Hindlimb muscle (tissue), 1 donor: ENCODE results near the gene MKI67. TPM values are rescaled to one million over a fixed set of nuclear protein-coding genes. Genes with fewer than 3 reads are reported as not detected.

Source experiments
- DNase-seq: peaks from one replicate; pipeline ENCODE4 v3.0.0-alpha.2; 2013
- polyA plus RNA-seq: library from polyadenylated mRNA; unstranded; fragments of 120-200 nt; gene quantifications from one replicate; pipeline ENCODE4 v1.2.1, GENCODE V29; 2013; ENCODE audit not compliant: insufficient read length

MKI67 gene
- polyA plus RNA-seq, 1 donor, result 31.9 TPM

- no peak for DNase-seq
Observed at GRCh38 chr10:128080641-128081040, 45.6 kb downstream of the MKI67 start.

- no peak for DNase-seq
Observed at GRCh38 chr10:128080231-128080630, 46.0 kb downstream of the MKI67 start.

DNA sequence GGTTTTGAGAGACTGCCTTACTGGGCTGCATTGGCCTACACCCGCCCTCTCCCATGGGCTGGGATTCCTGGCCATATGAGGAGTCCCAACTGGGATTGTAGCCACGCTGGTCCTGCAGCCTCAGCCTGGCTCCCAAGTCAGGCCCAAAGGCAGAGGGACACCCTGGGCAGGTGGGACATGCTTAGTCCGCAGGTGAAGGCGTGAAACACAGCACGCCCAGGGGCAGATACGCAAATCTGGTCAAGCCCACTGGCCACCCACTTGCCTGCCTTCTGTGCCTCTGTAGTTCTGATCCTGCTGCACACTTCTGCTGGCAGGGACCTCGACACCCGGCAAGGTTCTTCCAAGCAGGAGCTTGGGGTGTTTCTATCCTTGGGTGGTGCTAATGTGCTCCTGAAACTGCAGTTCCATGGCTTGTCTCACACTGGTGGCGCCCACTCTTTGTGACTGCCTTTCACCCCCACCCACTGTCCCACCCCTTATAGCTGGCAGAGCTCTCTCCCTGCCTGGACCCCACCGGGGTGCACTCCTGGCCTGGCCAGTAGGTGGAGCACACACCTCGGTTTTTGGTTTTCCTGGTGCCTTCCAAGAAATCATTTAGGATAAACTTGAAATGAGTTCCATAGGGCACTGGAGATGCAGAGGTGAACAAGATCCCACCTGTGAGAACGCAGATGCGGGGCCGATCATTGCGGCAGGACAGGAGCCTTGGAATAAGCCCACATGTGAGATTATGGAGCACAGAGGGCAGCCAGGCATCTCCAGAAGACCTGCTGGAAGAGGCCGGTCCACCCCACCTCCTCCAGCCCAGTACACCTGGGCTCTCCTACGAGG, 47.9 kb downstream of the MKI67 start:
- no peak for DNase-seq

DNA sequence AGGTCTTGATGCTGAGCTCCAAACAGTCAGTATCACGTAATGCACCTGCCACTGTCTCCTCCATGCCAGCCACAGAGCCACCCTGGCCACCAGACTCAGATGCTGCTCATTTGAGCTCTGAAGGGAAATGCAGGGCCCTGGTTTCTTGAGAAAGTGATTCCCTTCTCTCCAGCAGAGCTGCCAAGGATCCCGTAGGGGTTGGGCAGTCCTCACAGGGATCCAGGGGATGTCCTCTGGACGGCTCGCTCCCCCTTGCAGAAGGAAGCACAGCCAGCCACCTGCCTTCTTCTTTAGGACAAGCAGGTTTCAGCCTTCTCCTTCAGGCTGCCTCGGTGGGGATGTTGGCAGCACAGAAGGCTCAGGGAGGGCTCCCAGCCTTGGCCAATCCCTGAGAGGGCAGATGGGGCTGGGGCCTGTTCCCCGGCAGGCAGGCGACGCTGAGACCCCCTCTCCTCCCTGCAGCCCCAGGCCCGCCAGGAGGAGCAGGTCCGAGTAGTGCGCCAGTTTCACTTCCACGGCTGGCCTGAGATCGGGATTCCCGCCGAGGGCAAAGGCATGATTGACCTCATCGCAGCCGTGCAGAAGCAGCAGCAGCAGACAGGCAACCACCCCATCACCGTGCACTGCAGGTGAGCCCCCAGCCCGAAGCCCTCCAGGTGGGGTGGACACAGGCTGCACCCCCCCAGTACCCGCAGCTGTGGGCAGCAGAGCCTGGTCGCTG, 48.9 kb downstream of the MKI67 start:
- DNase-seq, result no peak

GRCh38 chr10:128074589-128074988, 51.6 kb downstream of the MKI67 start:
- no peak for DNase-seq

- no peak for DNase-seq
Observed at GRCh38 chr10:128073890-128074289, 52.3 kb downstream of the MKI67 start.

DNA sequence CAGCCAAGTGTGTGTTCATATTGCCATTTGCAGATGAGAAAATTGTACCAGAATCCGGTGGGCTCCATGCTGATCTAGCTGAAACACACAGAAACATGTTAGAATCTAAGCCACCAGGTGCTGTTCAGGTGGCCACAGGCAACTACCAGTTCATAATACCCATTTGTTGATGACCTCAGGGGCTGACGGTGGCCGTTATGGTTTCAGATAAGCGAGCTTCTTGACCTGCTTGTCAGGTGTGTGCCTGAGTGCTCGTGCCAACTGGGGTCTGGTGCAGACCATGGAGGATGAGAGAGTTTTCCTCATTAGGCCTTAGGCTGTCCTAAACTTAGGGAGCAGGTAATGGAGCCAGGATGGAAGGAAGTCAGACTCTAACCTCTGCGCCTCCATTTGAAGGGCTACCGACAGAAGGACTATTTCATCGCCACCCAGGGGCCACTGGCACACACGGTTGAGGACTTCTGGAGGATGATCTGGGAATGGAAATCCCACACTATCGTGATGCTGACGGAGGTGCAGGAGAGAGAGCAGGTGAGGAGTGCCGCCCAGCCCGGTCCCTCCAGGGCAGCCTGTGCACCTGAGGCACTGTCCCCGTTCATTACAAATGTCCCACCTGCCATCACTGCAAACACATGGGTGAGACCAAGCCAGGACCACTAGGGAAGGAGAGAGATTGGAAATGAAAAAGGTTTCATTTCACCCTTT, 53.1 kb downstream of the MKI67 start:
- no peak for DNase-seq

DNA sequence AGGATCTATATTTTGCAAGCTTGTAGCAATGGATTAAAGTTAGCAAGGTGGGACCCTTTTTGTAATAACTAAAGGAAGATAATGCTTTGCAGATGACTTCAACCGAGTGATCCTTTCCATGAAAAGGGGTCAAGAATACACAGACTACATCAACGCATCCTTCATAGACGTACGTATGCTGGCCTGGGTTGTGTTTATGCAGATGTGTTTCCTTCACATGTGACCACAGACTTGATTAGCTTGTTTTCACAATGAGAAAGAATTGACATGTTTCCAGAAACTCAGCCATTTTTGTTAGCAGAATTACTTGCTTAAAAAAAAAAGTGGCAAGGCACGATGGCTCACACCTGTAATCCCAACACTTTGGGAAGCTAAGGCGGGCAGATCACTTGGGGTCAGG, 54.2 kb downstream of the MKI67 start:
- no peak for DNase-seq

GRCh38 chr10:128071417-128071782, 54.8 kb downstream of the MKI67 start:
- no peak for DNase-seq

DNA sequence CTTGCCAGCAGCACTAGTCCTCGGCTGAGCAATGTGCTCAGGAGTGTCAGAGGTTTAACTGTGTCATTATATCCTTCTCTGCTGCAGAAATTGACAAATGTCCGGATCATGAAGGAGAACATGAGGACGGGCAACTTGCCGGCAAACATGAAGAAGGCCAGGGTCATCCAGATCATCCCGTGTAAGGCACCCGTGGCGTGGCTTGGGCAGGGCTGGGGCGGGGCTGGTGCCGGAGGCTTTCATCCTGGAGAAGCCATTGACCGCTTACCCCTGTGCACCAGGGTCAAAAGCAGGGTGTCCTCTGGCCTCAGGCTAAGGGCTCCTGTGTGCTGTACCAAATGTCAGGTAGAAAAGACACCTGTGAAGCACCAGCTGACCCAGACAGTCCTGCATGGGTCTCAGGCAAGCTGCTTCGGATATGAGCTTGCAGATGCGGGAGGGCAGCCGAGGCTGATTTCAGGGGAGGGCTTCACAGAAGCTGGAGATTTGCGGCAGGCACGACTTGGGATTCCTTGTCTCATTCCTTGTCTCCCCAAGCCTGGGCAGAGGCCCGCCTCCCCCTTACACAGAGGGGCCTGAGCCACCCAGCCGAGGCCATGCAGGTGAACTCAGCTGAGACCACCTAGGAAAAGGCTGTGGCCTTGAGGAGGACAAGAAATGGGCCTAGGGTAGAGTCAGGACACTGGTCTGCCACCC, 55.4 kb downstream of the MKI67 start:
- no peak for DNase-seq

DNA sequence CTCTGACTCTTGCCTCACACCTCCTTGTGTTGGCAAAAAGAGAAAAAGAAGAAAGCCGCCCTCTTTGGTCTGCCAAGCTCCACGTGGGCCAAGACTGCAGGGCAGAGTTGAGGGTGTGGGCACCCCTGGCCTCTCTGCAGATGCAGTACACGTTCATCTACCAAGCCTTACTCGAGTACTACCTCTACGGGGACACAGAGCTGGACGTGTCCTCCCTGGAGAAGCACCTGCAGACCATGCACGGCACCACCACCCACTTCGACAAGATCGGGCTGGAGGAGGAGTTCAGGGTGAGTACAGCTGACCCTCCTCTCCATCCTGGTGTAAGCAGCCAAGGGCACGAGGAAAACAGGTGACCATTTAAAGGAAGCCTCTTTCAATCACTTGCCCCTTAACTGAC, 56.1 kb downstream of the MKI67 start:
- no peak for DNase-seq

DNA sequence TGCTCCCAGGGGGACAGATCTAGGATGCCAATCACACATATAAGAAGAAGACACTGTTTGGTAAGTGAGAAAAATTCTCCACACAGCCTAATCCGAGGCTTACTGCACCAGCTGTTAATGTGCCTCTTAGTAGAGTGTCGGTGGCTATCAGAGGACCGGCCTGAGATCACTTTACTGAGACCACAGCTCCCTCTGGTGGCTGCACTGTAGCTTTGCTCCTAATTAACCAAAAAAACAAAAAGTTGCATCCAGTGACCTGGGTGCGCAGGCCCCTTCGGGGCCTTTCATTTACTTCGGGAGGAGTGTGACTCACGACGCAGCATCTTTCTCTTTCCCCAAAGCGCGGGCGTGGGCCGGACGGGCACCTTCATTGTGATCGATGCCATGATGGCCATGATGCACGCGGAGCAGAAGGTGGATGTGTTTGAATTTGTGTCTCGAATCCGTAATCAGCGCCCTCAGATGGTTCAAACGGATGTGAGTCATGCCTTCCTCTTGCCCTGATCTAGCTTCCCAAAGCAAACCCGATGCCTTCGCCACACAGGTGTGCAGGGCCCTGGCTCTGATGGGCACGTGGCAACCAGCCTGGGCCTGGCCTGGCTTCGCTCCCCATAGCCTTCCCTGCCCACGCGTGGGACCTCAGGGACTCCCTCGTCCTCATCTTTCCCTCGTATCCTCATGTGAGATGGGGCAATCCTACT, 56.7 kb downstream of the MKI67 start:
- DNase-seq, result peak; percentile 81

- no peak for DNase-seq
Observed at GRCh38 chr10:128068398-128069285, 57.6 kb downstream of the MKI67 start.

GRCh38 chr10:128067691-128068397, 58.4 kb downstream of the MKI67 start:
- no peak for DNase-seq

DNA sequence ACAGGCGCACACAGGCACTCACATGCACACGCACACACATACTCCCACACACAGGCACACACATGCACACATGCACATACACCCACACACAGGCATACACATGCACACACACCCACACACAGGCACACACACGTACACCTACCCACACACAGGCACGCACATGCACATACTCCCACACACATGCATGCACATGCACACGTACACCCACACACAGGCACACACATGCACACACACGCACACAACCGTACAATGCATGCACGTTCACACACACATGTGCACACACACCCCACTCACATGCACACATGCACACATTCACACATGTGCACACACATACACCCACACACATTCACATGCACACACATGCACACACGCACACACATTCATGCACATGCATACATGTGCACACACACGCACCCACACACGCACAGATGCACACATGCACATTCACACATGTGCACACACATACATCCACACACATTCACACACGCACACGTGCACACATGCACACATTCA, 59.3 kb downstream of the MKI67 start:
- no peak for DNase-seq

GRCh38 chr10:128065881-128066534, 60.2 kb downstream of the MKI67 start:
- DNase-seq, result no peak

- no peak for DNase-seq
Observed at GRCh38 chr10:128064970-128065580, 61.1 kb downstream of the MKI67 start.

DNA sequence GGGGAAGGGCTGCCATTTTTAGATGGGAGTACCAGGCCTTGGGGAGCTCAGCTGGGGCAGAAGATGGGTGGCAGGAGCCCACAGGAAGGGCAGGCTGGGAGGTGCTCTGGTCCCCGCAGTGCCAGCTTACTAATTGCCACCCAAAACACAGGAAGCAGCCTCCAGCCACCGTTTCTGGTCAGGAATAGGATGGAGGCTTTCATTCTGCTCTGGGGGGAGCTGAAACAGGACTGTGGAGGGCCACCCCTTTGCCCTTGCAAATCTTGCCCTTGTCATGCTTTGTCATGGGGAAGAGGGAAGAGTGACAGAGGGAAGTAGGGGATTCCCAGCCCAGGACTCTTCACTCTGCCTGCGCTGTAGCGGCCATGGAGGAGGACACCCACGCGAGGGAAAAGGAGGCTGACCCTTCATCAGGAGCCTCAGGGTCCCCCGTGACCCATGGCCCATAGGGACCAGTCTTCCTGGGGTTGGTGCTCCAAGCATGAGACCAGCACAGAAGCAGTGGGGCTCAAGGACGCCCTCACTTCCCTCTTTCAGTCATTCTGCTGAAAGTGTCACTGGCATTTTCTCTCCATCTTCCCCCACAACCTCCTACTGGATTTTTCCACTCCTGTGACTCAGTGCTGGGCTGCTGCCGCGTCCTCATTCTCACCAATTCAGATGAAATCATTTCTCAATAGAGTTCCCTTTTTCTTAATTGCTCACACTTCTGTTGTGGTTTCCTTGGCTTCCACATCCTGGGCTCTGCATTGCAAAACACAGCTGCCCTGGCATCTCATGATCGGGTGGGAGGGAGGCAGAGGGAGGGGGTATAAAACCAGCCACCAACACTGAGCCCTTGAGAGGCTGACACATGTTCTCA, 61.9 kb downstream of the MKI67 start:
- no peak for DNase-seq
